ENCODE results near the gene SEPHS1.
"Not testable (repeated sequence)": the region's sequence is repeated elsewhere in the genome, so short reads cannot be mapped to it uniquely, and the experiment has no call there.

SEPHS1 gene

DNA sequence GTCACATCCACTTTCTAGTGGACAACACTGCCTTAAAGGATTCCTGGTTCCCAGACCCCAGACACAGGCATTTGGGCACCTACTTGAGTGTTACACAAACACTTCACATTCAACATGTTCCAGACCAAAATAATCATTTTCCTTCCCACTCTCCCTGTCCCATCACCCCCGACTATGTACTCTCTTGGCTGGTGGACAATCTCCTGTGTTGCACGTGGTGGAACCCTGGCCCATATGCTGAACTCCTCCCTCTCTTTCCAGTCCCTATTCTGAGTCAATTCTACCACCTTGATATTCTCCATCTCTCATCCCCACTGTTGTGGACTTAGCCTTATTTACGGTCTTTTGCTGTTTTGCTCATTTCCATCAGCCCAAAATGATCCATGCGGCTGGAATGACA, 8.3 kb upstream of the SEPHS1 start:
- DNase-seq = no peak

DNA sequence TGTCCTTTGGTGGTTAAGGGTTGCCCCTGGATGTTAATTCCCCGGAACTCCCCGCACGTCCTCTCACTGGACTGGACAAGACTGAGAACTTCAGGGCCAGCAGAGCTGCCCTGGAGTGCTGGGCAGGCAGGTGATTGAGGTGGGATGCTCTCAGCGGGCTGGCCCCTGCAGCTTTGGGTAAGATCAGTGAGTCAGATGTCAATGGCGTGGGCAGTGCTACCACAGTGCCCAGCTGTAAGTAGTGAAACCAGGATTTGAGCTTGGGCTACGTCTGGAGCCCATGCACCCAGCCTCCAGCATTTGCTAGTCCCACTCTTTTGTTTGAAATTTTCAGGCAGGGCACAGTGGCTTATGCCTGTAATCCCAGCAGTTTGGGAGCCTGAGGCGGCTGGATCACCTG, 6.7 kb upstream of the SEPHS1 start:
- no peak for DNase-seq

DNA sequence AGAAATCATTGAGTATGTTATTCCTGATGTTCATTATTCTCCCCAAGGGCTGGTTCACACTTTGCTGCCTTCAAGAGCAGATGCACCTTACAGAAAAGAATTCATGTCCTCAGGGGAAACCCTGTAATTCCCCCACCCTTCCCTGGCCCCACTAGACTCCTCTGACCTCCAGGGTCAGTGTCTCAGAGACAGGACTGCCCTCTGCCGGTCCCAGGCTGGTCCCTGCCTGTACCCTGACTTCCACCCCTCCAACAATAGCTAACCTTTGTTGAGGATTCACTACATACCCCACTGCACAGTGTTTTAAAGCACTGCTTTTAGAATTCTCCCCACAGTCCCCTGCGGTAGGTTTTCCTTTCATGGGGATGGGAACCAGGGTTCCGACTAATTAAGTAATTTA, 4.4 kb upstream of the SEPHS1 start:
- no peak for DNase-seq

DNA sequence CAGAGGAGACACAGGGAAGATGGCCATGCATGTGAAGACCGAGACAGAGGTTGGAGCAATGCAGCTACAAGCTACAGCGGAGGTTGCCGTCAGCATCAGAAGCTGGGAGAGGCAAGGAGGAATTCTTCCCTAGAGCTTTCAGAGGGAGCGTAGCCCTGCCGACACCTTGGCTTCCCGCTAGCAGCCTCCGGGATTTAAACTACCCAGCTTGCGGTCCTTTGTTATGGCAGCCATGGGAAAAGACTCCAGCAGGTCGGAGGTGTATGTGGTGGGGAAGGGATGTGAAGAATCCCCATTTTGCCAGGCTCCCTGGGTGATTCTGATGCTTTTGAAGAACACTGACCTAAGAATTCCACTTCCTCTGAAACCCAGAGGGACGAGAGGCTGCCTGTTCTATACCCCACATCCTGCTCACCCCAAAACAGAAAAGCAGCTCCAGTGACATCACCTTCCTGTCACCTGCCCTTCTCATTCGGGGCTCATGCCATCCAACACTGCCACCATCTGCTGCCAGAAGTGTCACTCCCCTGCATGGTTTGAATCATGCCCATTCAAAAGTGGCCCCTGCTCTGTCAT, 3.3 kb upstream of the SEPHS1 start:
- DNase-seq = no peak

DNA sequence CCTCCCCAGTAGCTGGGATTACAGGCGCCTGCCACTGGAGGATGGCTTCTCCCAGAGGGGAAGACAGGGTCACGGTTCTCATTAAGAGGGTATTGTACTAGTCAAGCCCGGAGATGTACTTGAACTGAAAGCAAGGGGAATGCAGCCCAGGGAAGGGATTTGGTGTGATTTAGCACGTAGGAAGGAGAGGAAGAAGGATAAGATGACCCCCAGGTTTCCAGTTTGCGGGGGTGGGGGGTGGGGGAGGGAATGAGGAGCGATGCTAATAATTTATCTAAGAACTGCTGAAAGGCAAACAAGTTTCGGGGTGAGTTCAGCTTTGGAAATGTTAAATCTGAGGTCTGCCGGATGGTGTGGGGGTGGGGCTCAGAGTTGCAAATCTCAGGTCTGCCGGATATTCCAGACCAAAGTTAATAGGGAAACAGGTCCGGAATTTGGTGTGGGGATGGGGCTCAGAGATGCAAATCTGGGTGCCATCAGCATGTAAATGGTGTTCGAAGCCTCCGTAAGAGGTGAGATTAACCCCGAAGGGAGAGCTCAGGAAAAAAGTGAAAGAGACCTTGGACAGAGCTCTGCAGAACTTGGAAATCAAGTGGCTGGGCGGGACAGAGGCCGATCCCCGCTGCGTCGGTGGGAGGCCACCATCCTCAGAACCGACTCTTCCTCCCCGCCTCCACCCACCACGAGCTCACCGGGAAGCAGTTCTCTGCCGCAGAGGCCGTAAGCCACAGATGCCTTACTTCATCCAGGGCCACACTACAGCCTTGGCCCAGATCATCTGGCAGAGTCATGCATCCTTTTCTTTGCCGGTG, 1.6 kb upstream of the SEPHS1 start:
- no peak for DNase-seq

DNA sequence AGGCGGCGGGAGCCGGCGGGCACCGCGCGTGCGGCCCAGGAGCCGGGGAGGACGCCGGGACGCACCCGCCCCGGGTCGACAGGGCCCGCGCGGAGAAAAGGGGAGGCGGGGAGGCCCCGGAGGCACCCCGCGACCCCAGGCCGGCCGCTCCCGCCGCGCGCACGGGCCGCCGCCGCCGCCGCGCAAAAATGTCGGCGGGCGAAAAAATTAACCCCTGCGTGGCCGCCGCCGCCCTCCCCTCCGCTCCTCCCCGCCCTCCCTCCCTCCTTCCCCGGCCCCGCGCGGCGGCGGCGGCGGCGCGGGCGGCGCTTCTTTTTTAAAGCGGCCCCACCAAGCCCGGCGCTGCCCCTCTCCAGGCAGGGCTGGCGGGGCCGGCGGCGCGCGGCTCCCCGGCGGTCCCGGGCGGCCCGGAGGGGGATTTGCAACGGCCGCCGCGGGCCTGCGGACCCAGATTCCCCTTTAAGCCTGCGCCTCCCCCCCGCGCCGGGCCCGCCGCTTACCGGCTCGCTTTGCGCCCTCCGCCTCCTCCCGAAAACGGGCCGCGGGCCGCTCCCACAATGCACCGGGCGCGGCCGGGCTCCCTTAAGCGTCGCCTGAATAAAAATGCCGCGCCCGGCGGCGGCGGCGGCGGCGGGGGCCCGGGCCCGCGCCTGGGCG, 465 bp downstream of the SEPHS1 start:
- peak; percentile 41 for DNase-seq

DNA sequence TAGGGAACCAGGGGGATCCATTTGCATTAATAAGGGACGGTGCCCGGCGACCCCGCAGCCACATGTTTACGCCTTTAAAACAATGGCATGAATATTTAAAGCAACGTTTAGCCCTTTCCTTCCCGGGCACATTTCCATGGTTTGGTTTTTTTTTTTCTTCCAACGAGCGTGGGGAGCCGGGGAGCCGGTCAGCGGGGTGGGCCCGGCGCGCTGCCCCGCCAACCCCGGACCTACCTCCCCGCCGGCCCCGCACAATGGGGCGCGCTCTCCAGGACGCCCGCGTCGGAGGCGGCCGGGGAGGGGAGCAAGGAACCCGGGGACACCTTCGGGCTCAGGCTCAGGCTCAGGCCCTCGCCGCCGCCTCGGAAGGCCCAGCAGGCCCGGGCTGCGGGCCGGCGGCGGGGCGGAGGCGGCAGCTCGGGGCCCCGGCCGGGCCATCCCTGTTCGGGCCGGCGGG, 1.0 kb downstream of the SEPHS1 start:
- DNase-seq = no peak

DNA sequence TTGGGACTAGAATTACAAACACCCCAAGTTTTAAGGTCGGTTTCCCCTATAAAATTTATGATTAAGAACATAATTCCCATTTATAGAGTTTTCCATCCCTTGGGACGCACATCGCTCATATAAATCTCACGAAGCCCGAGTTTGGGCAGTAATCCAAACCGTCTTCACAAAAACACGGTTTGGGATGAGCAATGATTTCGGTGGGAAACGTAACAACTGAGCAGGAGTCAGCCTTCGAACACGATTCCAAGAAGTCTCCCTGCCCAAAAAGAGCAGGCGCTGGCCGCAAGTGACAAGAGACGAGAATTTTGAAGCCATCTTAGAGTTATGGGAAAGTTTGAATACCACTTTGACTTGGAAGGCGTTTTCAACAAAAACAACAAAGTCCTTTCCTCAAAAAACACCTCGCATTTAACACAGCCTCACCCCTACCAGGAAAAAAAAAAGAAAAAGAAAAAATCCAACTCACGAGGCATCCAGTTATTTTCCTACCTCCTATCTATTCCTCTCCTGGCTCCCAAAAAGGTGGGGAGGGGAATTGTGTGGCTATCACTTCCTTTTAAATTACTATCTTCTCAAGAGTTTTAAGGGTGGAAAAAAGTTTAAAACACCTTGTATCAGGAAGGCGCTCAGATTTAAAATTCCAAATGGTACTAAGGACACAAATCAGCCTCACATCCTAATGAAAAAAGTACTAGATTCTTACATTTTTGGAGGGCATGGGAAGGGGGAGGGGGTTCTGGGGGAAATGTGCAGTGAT, 1.6 kb downstream of the SEPHS1 start:
- peak; percentile 12 for DNase-seq

DNA sequence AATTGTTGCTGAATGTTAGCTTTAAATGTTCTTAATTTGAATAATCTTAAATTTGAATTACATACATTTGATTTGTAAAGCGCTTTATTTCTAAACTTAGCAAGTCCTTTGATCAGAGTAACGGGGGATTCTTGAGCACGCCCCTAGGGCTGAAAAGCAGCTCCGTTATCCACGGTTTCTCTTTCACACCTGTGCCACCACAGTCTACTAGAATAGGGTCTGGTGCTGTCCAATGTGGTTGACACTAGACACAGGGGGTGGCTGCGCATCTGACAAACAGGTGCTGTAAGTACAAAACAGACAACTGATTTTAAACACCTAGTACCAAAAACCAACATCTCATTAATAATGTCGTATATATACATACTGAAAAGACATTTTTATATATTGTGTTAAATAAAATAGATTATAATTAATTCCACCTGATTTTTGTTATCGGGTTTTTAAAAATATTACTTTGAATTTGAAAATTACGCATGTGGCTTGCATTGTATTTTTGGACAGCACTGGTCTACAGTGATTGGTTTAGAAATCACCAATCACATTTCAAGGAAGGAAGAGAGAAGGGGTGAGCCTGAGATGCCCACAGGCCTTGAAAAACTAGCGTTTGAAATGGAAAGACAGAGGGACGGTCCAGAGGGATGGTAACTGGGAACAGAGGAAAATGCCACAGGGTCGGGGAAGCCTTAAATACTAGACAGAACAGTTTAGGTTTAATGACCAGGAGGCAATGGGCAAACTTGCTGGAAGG, 7.3 kb downstream of the SEPHS1 start:
- no peak for DNase-seq

DNA sequence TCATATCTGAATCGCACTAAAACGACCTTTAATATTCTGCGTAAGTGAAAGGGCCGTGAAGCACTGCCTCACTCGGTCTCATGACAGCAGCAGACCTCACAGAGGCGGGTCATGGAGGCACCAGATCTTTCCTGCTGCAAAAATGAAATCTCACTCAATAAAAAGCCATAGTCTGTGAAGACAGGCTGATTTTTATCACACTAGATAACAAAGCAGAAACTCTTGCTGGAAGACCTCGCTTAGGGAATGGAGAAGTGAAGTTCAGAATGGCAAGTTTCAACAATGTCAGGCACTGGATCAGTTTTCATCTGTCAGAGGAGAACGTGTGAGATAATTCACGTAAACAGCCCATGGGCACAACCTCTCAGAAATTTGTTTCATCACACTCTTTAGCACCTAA, 8.0 kb downstream of the SEPHS1 start:
- no peak for DNase-seq

DNA sequence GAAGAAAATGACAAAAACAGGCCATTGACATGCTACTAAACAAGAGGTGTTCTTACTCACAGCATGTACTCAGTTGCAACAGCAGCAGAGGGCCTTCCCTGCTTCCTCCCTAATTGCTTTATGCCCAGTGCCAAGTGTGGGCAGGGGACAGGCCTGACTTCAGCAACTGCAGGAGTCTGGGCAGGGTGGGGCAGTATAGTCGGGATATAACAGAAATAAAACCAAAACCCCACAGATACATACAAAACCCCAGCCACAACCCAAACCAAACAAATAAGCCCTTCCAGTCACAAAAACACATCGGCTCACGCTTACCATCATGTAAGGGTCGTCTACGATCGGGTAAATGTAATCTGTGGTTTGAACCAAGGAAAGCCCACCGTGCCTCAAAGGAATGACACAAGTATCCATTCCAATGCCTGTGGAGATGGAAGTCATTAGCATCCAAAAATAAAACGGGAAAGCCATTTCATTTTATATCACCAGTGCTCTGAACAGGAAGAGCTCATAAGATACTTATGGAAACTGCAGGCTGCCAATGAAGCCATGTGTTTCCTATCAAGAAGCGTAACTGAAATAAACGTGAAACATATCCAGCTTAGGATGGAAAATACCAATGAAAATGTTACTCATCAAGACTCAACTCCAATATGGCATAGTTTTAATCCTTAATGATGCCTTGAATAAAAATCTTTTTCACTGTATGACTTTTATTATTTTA, 9.5 kb downstream of the SEPHS1 start:
- no peak for DNase-seq

DNA sequence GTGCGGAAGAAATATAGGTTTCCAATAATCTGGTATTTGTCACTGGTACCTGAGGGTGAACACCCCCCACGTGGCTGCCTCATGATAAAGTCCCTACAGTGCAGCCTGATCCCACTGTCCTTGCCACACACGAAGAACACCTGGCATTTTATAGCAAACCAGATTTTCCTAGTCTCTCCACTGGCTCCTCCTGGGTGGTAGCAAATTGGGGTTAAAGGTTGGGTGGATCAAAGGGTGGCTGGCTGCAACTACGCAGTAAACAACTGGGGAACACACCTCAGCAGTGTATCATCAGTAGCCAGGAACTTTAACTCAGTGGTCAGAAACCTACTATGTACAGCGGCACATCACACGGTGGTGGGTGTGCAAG, 10.3 kb downstream of the SEPHS1 start:
- no peak for DNase-seq

DNA sequence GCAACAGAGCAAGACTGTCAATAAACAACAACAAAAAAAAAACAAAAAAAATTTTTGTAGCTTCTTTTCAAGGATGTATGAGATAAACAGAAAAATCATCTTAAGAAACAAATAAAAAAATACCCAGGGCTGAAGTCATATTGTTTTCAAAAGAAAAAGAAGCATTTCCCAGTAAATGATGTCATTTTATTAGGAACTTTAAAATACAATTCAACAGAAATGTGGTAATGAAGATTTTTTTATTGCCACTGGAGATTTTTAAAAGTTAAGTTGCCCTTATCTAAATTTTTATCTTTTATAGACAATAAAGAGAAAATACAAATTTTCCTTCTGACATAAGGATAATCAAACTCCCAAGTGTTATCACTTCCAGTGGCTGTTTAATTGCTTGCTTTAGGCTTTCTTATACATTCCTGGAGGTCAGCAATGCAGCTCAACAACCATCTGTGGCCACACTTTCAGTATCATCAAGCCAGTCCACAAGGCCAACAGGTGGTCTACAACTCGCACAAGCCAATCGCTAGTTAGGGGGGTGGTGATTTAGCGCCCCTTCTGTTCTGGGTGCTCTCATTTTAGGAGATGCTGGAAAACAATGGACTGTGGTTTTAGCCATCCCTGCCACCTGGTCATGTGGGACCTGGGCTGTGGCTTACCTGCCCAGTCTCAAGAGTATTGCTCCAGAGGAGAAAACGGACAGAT, 10.8 kb downstream of the SEPHS1 start:
- DNase-seq = no peak

DNA sequence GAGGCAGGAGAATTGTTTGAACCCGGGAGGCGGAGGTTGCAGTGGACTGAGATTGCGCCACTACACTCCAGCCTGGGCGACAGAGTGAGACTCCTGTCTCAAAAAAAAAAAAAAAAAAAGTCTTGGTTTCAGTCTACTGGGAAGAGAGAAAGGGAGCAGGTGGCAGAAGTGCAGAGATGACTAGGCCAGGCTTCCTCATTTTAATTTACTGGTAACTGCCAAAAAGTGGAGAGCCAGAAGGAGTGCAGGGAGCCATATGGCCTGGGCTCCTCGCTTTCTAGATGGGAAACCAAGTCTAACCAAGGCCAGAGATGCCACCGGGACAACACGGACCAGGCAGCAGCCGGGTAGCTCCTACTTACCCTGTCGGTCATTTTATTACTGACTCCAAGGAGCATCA, 12.2 kb downstream of the SEPHS1 start:
- DNase-seq = peak; percentile 71

DNA sequence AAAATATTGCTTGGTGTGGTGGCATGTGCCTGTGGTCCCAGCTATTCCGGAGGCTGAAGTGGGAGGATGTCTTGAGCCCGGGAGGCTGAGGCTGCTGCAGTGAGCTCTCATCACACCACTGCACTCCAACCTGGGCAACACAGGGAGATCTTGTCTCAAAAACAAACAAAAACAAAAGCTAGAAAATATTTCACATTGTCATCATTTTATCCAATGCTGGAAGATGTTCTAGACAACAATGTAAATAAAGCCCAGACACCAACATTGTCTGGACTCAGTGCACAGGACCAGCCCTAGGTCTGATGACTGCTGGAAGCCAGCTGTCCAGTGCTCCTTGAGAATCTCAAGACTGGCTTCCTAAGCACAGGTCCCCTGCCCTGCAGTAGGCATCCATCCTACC, 13.5 kb downstream of the SEPHS1 start:
- DNase-seq = no peak

DNA sequence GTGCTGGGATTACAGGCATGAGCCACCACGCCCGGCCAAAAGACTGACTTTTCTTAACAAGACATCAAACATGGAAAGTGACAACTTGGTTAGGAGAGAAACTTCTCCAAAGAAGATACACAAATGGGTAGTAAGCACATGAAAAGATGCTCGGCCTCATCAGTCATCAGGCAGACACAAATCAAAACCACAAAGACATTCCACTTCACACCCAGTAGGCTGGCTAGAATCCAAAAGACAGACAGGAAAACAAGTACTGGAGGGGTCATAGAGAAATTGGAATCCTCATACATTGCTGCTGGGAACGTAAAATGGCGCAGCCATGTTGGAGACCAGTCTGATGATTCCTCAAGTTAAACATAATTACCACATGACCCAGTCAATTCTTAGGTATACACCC, 16.4 kb downstream of the SEPHS1 start:
- no peak for DNase-seq

DNA sequence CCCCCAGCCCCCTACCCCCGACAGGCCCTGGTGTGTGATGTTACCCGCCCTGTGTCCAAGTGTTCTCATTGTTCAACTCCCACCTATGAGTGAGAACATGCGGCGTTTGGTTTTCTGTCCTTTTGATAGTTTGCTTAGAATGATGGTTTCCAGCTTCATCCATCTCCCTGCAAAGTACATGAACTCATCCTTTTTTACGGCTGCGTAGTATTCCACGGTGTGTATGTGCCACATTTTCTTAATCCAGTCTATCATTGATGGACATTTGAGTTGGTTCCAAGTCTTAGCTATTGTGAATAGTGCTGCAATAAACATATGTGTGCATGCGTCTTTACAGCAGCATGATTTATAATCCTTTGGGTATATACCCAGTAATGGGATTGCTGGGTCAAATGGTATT, 17.1 kb downstream of the SEPHS1 start:
- not testable (repeated sequence) for DNase-seq

DNA sequence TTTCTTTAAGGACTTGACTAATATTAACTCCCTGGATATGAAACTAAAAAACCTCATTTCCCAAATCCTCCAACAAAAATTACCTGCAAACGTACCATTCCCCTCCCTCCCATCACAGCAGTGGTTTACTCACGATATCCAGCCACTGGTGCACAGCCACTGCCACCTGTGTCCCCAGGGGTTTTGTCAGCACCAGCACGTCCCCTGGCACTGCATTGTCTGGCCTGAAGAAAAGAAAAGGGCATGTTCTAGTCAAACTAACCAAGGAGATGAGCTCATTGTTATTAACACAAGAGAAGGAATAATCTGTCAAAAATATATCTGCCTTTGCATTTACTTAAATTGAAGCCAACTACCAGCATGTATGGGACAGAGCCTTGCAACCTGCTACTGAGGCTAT, 18.5 kb downstream of the SEPHS1 start:
- no peak for DNase-seq

DNA sequence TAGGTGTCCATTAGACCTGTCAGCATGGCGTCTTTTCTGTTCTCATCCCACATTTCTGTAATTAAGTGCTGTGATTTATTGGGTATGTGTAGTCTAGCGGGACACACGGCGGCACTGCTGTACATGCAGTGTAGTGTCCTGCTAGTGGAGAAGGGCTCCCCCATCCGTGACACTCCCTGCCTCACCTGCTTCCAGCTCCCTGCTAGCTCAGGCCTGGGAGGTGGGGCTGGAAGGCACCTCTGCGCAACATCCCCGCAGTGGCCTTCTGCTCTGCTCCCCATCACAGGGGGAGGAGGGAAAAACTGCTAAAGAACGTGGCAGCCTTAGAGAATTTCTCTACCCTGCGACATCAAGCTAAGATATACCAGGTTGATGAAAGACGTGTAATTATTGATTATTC, 19.5 kb downstream of the SEPHS1 start:
- no peak for DNase-seq

DNA sequence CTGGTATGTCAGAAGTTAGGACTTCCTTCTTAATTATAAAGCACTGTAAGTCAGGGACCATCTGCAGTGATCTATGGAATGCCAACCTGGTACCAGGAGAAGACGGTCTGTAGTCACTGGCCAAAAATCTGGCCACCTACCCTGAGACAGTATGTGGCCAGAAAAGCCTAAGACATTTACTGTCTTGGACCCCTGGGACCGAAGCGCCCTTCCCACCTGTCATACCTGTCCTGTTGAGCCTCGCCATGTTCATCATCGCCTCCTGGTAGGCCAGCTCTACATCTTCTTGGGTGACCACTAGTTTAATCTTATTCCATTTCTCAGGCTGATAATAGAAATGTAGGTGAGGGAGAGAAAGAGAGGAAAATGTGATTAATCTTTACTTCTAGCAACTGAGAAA, 20.0 kb downstream of the SEPHS1 start:
- no peak for DNase-seq

DNA sequence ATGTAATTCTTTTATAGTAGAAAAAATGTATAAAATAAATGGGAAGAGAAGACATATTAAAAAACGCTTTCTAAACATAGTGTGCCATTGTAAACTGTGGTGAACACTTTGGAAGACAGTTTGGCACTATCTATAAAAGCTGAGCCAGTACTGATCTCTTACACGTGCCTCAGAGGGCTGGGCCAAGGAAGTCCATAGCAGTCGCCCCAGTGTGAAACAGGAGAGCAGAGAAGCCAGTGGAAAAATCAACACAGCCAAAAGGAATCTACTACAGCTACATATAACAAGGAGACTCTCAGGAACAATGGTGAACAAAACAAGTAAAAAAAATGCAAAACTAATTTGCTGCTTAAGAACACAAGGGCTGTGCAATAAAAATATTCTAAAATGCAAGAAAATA, 20.6 kb downstream of the SEPHS1 start:
- no peak for DNase-seq
